Panc1 (cell line): ENCODE results near the gene SMTN. TPM values are rescaled to one million over a fixed set of nuclear protein-coding genes. Genes with fewer than 3 reads are reported as not detected.

ENCODE experiments used
- ATAC-seq: fragments of 200-7000 bp; cut with Tn5 transposase; 2 replicates; pipeline ENCODE4 v1.9.1; 2020; ENCODE audit warnings: mild to moderate bottlenecking, moderate library complexity
- BruUV-seq: library from RNA; stranded (reverse); fragments of 400-500 nt; replicated peaks from 2 replicates; lab custom pipeline; 2021; lab: Mats Ljungman, UMichigan
- CTCF ChIA-PET: fragments of 300-600 bp; sonication (Branson Sonifier 250); formaldehyde crosslinking; loops from one replicate; lab custom pipeline; 2022; ENCODE audit warnings: antibody characterized with exemption; lab: Charles Lee
- POLR2A ChIA-PET: fragments of 300-600 bp; sonication (Branson Sonifier 250); formaldehyde crosslinking; loops from one replicate; lab custom pipeline; 2022; ENCODE audit warnings: antibody characterized with exemption; lab: Charles Lee
- DNase-seq: peaks from one replicate; pipeline ENCODE4 v3.0.0-alpha.2; 2010; ENCODE audit warnings: low read depth, low spot score
- H3K27ac ChIP-seq: 2 replicates; pipeline ENCODE4 v1.5.1; 2011; ENCODE audit warnings: mild to moderate bottlenecking, low read length, inconsistent platforms
- H3K27me3 ChIP-seq: fragments of 200-500 bp; sonication (Bioruptor generic); 2 replicates; pipeline ENCODE4 v1.6.0; 2014; ENCODE audit warnings: low read length, inconsistent platforms; ENCODE audit not compliant: control insufficient read depth, insufficient read depth
- H3K36me3 ChIP-seq: fragments of 200-500 bp; sonication (Bioruptor generic); 2 replicates; pipeline ENCODE4 v1.5.1; 2014; ENCODE audit warnings: inconsistent platforms, mild to moderate bottlenecking, low read length, moderate library complexity; ENCODE audit not compliant: control insufficient read depth, insufficient read depth
- H3K4me1 ChIP-seq: 2 replicates; pipeline ENCODE4 v1.5.1; 2011; ENCODE audit warnings: inconsistent platforms, mild to moderate bottlenecking, low read length, moderate library complexity; ENCODE audit not compliant: control insufficient read depth, insufficient read depth
- H3K4me3 ChIP-seq, 2 experiments: 2 replicates each; pipeline ENCODE4 v1.5.1; 2011 to 2012; ENCODE audit warnings: low read depth in 2 of 2, low read length in 2 of 2, mild to moderate bottlenecking in 2 of 2, inconsistent platforms in 1 of 2, moderate library complexity in 1 of 2
- H3K9me3 ChIP-seq: fragments of 200-500 bp; sonication (Bioruptor generic); 2 replicates; pipeline ENCODE4 v1.5.1; 2014; ENCODE audit warnings: low read depth, mild to moderate bottlenecking, inconsistent platforms, low read length, moderate library complexity; ENCODE audit not compliant: control insufficient read depth, insufficient read depth
- in situ Hi-C: cut with HindIII; loops from 2 replicates; pipeline ENCODE4 v1.10.0; 2016; ENCODE audit warnings: low sequenced_read_pairs, low pct_unique_long_range_greater_than_20kb
- intact Hi-C: fragments of 100-400 bp; cut with micrococcal nuclease; formaldehyde crosslinking; loops from one replicate; pipeline ENCODE4 v1.10.0; 2022; ENCODE audit not compliant: unreplicated experiment
- total RNA-seq: library from RNA; stranded (reverse); gene quantifications from one replicate; pipeline ENCODE4 v1.2.1, GENCODE V29; 2021; ENCODE audit not compliant: unreplicated experiment
- TF ChIP-seq, protein P1 (sequence below), 2 experiments: IDR thresholded peaks; 2 replicates each; pipeline ENCODE4 v1.6.1; 2011 to 2012; ENCODE audit warnings: low read depth in 2 of 2, control low read depth in 1 of 2, low read length in 1 of 2, mild to moderate bottlenecking in 1 of 2, moderate library complexity in 1 of 2; ENCODE audit not compliant: insufficient read depth in 1 of 2
- TF ChIP-seq, protein P2 (sequence below): fragments of 450-650 bp; IDR thresholded peaks from 2 replicates; pipeline ENCODE4 v1.5.1; 2017; ENCODE audit warnings: mild to moderate bottlenecking

The SMTN gene
- total RNA-seq, 1 experiment from 2014 or later = 71.7 TPM

DNA sequence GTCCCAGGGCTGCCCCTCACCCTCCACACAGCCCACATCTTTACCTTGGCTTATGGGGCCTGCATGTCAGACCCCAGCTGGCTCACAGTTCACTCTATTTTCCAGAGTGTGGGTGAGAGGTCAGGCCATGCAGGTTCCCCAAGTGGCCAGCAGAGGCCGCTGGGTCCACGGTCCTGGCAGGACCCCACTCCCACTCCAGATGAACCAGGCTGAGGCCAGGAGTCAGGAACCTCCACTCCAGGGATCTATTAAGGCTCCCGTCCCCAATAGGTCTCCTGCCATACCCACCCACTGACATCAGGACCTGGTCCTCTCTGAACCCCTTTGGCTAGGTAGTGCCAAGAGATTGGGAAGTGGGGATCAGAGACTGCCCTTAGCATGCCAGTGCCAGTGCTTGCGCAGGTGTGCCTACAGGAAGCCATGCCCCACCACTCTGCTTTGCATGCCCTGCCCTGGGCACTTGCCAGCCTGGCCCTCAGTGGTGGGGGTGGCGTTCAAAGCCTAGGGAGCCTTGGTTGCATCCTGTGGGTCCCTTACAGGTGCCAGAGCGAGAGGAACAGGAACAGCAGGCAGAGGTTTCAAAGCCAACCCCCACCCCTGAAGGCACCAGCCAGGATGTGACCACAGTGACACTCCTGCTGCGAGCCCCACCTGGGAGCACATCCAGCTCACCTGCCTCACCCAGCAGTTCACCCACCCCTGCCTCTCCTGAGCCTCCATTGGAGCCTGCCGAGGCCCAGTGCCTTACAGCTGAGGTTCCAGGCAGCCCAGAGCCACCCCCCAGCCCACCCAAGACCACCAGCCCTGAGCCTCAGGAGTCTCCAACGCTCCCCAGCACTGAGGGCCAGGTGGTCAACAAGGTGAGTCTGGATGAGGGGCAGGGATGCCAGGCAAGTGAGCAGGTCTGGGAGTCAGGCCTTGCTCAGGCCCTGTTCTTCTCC, 8.3 kb downstream of the SMTN start:
- Histone ChIP-seq H3K36me3 (no peaks in the 10 kb centered on the region), H3K4me1 (peaks cover 4% of the 10 kb centered on the region; the same call in 1 of the 2 replicates), H3K27ac (no peak overlapping the region), H3K4me3 (no peak overlapping the region), H3K27me3 (no peaks in the 10 kb centered on the region), H3K9me3 (no peaks in the 10 kb centered on the region)
- DNase-seq = no peak
- no peak for ATAC-seq
- POLR2A ChIA-PET = no interaction called here
- TF ChIP-seq, protein P1, sequence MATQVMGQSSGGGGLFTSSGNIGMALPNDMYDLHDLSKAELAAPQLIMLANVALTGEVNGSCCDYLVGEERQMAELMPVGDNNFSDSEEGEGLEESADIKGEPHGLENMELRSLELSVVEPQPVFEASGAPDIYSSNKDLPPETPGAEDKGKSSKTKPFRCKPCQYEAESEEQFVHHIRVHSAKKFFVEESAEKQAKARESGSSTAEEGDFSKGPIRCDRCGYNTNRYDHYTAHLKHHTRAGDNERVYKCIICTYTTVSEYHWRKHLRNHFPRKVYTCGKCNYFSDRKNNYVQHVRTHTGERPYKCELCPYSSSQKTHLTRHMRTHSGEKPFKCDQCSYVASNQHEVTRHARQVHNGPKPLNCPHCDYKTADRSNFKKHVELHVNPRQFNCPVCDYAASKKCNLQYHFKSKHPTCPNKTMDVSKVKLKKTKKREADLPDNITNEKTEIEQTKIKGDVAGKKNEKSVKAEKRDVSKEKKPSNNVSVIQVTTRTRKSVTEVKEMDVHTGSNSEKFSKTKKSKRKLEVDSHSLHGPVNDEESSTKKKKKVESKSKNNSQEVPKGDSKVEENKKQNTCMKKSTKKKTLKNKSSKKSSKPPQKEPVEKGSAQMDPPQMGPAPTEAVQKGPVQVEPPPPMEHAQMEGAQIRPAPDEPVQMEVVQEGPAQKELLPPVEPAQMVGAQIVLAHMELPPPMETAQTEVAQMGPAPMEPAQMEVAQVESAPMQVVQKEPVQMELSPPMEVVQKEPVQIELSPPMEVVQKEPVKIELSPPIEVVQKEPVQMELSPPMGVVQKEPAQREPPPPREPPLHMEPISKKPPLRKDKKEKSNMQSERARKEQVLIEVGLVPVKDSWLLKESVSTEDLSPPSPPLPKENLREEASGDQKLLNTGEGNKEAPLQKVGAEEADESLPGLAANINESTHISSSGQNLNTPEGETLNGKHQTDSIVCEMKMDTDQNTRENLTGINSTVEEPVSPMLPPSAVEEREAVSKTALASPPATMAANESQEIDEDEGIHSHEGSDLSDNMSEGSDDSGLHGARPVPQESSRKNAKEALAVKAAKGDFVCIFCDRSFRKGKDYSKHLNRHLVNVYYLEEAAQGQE (IDR thresholded peaks at IDR 0.05; ENCODE audit: insufficient read depth in 1 of 2, low read depth in 2 of 2, low read length in 1 of 2) = no peak
- TF ChIP-seq, protein P2, sequence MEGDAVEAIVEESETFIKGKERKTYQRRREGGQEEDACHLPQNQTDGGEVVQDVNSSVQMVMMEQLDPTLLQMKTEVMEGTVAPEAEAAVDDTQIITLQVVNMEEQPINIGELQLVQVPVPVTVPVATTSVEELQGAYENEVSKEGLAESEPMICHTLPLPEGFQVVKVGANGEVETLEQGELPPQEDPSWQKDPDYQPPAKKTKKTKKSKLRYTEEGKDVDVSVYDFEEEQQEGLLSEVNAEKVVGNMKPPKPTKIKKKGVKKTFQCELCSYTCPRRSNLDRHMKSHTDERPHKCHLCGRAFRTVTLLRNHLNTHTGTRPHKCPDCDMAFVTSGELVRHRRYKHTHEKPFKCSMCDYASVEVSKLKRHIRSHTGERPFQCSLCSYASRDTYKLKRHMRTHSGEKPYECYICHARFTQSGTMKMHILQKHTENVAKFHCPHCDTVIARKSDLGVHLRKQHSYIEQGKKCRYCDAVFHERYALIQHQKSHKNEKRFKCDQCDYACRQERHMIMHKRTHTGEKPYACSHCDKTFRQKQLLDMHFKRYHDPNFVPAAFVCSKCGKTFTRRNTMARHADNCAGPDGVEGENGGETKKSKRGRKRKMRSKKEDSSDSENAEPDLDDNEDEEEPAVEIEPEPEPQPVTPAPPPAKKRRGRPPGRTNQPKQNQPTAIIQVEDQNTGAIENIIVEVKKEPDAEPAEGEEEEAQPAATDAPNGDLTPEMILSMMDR = peak; percentile 83
- BruUV-seq = no TSS peak
- intact Hi-C loops = no loop called here
- in situ Hi-C loops = no loop called here
- CTCF ChIA-PET = interaction anchor here (0.6 to 0.7 kb wide), 2 partner anchors 81 to 169 kb away, joined by 3 to 7 read pairs; no protein-coding TSS in a partner anchor

DNA sequence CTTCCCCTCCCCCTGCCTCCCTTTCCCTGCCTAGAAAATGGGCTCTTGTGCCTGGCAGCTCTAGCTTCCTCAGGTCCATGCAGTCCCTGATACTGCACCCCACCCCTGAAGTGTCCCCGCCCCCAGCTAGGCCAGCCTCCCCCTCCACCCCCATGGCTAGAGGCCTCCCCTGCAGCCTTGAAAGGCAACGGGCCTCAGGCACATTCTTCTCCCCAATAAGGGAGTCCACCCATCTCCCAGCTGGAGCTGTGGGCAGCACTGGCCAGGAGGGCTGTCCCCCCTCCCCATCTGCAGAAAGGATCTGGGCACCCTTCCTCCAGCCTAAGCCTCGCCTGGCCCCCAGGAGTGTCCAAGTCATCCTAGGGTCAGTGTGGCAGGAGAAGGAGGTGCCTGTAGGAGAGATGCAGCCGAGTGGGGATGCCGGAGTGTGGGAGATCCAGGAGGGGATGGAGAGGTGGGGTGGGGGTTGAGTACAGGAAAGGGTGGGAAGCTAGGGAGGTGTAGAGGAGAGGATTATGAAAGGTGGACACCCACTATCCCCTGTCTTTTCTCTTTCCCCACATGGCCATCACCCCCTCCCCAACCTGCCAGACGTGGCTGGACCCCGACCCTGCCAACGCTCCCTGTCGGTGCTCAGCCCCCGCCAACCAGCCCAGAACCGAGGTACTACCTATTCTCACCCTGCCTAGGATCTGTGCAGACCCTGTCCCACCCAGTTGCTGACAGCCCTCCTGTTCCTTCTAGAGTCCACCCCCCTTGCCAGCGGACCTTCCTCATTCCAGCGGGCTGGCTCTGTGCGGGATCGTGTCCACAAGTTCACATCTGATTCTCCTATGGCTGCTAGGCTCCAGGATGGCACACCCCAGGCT, 9.3 kb downstream of the SMTN start:
- no peak overlapping the region for H3K4me3 ChIP-seq
- H3K27me3 ChIP-seq = no peaks in the 10 kb centered on the region
- TF ChIP-seq, protein P1 (IDR thresholded peaks at IDR 0.05; ENCODE audit: insufficient read depth in 1 of 2, low read depth in 2 of 2, low read length in 1 of 2) = no peak
- TF ChIP-seq, protein P2 = no peak
- in situ Hi-C loops (no loop called here), intact Hi-C loops (no loop called here)
- no peak overlapping the region for H3K27ac ChIP-seq
- DNase-seq (no peak), ATAC-seq (no peak)
- peaks cover 3% of the 10 kb centered on the region; the same call in 1 of the 2 replicates for H3K4me1 ChIP-seq
- ChIA-PET CTCF (interaction anchor here (0.6 kb wide), 1 partner anchor 170 kb away, joined by 7 read pairs; no protein-coding TSS in a partner anchor), POLR2A (no interaction called here)
- no TSS peak for BruUV-seq
- no peaks in the 10 kb centered on the region for H3K36me3 ChIP-seq
- no peaks in the 10 kb centered on the region for H3K9me3 ChIP-seq
